Mesendoderm (in vitro differentiated cells): ENCODE data around the gene IMP3.
"Not testable (repeated sequence)": the region's sequence is repeated elsewhere in the genome, so short reads cannot be mapped to it uniquely, and the experiment has no call there.

Source experiments
- DNase-seq: peaks from one replicate; pipeline ENCODE4 v3.0.0; 2013
- H2AK5ac ChIP-seq: 2 replicates; pipeline ENCODE4 v1.6.1; 2013; ENCODE audit warnings: low read length, inconsistent platforms
- H2BK120ac ChIP-seq: 2 replicates; pipeline ENCODE4 v1.6.1; 2013; ENCODE audit warnings: low read depth, mild to moderate bottlenecking, low read length, moderate library complexity, mixed read lengths
- H2BK15ac ChIP-seq: replicated peaks from 2 replicates; pipeline ENCODE4 v1.6.1; 2013; ENCODE audit warnings: low read depth, mild to moderate bottlenecking, moderate library complexity
- H2BK5ac ChIP-seq: 2 replicates; pipeline ENCODE4 v1.6.1; 2013; ENCODE audit warnings: low read length, inconsistent platforms
- H3K18ac ChIP-seq: 2 replicates; pipeline ENCODE4 v1.6.1; 2013; ENCODE audit warnings: mild to moderate bottlenecking, low read length, mixed read lengths
- H3K23ac ChIP-seq: one replicate; pipeline ENCODE4 v1.6.1; 2013; ENCODE audit warnings: low read length
- H3K27ac ChIP-seq: 2 replicates; pipeline ENCODE4 v1.5.1; 2013; ENCODE audit warnings: low read depth, mild to moderate bottlenecking, inconsistent platforms, low read length, moderate library complexity
- H3K27me3 ChIP-seq: 2 replicates; pipeline ENCODE4 v1.6.1; 2013; ENCODE audit warnings: low read length, control low read depth, mild to moderate bottlenecking, inconsistent platforms; ENCODE audit not compliant: insufficient read depth, poor library complexity
- H3K36me3 ChIP-seq: 2 replicates; pipeline ENCODE4 v1.6.1; 2013; ENCODE audit warnings: low read length, inconsistent platforms; ENCODE audit not compliant: control insufficient read depth, insufficient read depth
- H3K4ac ChIP-seq: one replicate; pipeline ENCODE4 v1.6.1; 2013; ENCODE audit warnings: low read depth, mild to moderate bottlenecking, low read length, moderate library complexity
- H3K4me1 ChIP-seq: 2 replicates; pipeline ENCODE4 v1.6.1; 2013; ENCODE audit warnings: low read depth, low read length, inconsistent platforms; ENCODE audit not compliant: control insufficient read depth
- H3K4me2 ChIP-seq: 2 replicates; pipeline ENCODE4 v1.6.1; 2013; ENCODE audit warnings: low read length
- H3K4me3 ChIP-seq: 2 replicates; pipeline ENCODE4 v1.5.1; 2013; ENCODE audit warnings: mild to moderate bottlenecking, low read length
- H3K56ac ChIP-seq: one replicate; pipeline ENCODE4 v1.6.1; 2013; ENCODE audit warnings: low read length
- H3K79me1 ChIP-seq: 2 replicates; pipeline ENCODE4 v1.6.1; 2013; ENCODE audit warnings: low read length, inconsistent platforms
- H3K79me2 ChIP-seq: 2 replicates; pipeline ENCODE4 v1.6.1; 2013; ENCODE audit warnings: mild to moderate bottlenecking, low read length; ENCODE audit not compliant: control insufficient read depth, insufficient read depth
- H3K9ac ChIP-seq: 2 replicates; pipeline ENCODE4 v1.6.1; 2013; ENCODE audit warnings: low read length, inconsistent platforms
- H4K5ac ChIP-seq: one replicate; pipeline ENCODE4 v1.6.1; 2013; ENCODE audit warnings: low read length
- H4K8ac ChIP-seq: one replicate; pipeline ENCODE4 v1.6.1; 2013; ENCODE audit warnings: low read depth, mild to moderate bottlenecking, control low read depth, low read length, moderate library complexity
- WGBS: extraction: QIAGEN DNeasy Blood & Tissue Kit; methylation state at CpG from one replicate; pipeline ENCODE4 v1.1.7; 2013; ENCODE audit warnings: low lambda C conversion rate, missing lambda C conversion rate; ENCODE audit not compliant: insufficient coverage; ENCODE audit errors: extremely low coverage; 5-methylcytosine and 5-hydroxymethylcytosine counted together

IMP3 gene

DNA sequence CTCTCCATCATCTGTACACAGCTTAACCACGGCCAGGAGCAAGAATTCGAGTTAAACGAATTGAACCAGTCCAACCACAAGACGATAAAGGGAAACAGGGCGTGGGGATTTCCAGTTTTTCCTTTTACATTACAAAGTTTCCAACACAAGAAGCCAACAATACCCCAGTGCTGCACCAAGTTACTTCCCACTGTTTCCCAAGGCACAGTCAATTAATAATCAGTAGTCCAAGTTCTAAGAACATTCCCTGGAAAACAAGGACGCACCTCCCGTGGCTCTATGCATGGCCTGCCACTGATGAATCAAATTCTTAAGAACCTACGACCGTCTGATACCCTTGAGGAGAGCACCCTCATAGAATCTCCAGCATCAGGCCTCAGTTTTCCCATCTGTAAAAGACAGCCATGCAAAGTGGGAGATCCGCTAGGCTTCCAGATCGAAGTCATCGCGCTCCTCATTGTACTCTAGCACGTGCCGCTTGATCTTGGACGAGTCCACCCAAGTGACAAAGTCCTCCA, 774 bp downstream of the IMP3 start:
- H3K27ac ChIP-seq = no peak overlapping the region
- peak overlapping the region; percentile 45 for H3K4me2 ChIP-seq
- no peak overlapping the region for H4K5ac ChIP-seq
- H3K4ac ChIP-seq = no peak overlapping the region
- WGBS = no CpG with 5 or more reads among the region's 16 CpGs
- no peak overlapping the region for H2BK120ac ChIP-seq
- H3K56ac ChIP-seq = peak overlapping the region; percentile 100
- H3K18ac ChIP-seq = no peak overlapping the region
- H3K36me3 ChIP-seq = no peaks in the 10 kb centered on the region
- H3K27me3 ChIP-seq = no peaks in the 10 kb centered on the region
- H3K23ac ChIP-seq = peak overlapping the region; percentile 69
- no peak overlapping the region for H4K8ac ChIP-seq
- H3K9ac ChIP-seq = peak overlapping the region; percentile 99
- H2BK15ac ChIP-seq = no peak overlapping the region
- H3K79me2 ChIP-seq = peaks cover 30% of the 10 kb centered on the region
- peaks cover 2% of the 10 kb centered on the region for H3K4me1 ChIP-seq
- peak overlapping the region; percentile 2 for H2AK5ac ChIP-seq
- peak; percentile 37 for DNase-seq
- H3K4me3 ChIP-seq = peak overlapping the region; percentile 98
- H3K79me1 ChIP-seq = peaks cover 13% of the 10 kb centered on the region
- H2BK5ac ChIP-seq = no peak overlapping the region

DNA sequence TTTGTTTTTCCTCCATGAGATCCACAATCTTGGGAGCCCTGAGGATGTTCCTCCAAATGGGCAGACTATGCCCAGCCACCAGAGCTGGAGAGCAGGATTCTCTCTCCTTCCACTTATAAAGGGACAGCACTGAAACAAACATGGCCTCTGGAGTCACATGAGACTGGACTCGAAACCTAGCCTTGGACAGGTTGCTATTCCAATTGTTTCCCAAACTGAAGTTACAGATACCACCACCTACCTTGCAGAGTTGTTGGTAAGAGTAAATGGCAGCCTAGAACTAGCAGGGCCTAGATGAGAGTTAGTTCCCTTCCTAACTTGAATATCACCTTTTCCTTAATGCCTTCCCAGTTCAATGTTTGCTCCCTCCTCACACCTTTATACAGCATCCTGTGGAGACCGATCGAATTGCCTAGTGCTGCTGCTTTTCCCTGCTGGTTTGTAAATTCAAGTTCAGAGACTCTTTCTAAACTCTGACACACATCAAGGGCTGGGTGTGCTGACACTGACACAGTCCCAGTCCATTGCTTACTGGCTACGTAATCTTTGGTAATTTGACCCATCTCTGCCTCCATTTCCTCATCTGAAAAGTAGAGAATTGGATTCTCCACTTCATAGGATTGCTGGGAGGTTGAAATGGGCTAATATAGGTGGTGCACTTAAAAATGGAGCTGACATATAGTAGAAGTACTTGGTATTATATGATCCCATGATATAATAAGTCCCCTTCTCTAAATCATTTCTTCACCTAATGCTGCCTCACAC, 2.6 kb downstream of the IMP3 start:
- peaks cover 30% of the 10 kb centered on the region for H3K79me2 ChIP-seq
- no peak overlapping the region for H3K27ac ChIP-seq
- H2BK15ac ChIP-seq = no peak overlapping the region
- no peak overlapping the region for H3K18ac ChIP-seq
- H2BK5ac ChIP-seq = no peak overlapping the region
- H3K23ac ChIP-seq = no peak overlapping the region
- no peak overlapping the region for H3K4me3 ChIP-seq
- no CpG with 5 or more reads among the region's 4 CpGs for WGBS
- no peak overlapping the region for H4K8ac ChIP-seq
- no peaks in the 10 kb centered on the region for H3K27me3 ChIP-seq
- no peaks in the 10 kb centered on the region for H3K36me3 ChIP-seq
- H3K56ac ChIP-seq = no peak overlapping the region
- no peak overlapping the region for H3K4me2 ChIP-seq
- no peak overlapping the region for H2BK120ac ChIP-seq
- H3K9ac ChIP-seq = peak overlapping the region; percentile 3
- H3K4me1 ChIP-seq = peaks cover 2% of the 10 kb centered on the region
- H3K79me1 ChIP-seq = peaks cover 13% of the 10 kb centered on the region
- H4K5ac ChIP-seq = no peak overlapping the region
- no peak overlapping the region for H3K4ac ChIP-seq
- DNase-seq = no peak
- H2AK5ac ChIP-seq = no peak overlapping the region

DNA sequence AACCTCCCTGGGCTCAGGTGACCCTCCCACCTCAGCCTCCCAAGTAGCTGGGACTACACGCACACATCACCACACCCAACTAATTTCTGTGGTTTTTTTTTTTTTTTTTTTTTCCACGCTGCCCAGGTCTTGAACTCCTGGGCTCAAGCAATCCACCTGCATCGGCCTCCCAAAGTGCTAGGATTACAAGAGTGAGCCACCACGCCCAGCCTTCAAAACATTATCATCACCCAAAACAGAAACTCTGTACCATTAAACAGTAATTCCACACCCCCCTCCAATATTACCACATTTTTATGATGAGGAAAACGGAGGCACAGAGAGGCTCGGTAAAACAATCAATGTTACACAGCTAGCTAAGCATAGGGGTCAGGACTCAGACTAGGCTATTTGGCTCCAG, 4.0 kb downstream of the IMP3 start:
- Histone ChIP-seq H3K4me3 (no peak overlapping the region), H2BK15ac (no peak overlapping the region), H3K27me3 (no peaks in the 10 kb centered on the region), H4K5ac (no peak overlapping the region), H3K4ac (no peak overlapping the region), H3K79me2 (peaks cover 30% of the 10 kb centered on the region), H3K36me3 (no peaks in the 10 kb centered on the region), H3K23ac (no peak overlapping the region), H3K27ac (no peak overlapping the region), H3K4me2 (no peak overlapping the region), H2BK120ac (no peak overlapping the region), H3K4me1 (peaks cover 2% of the 10 kb centered on the region), H2BK5ac (no peak overlapping the region), H3K9ac (no peak overlapping the region), H3K18ac (no peak overlapping the region), H2AK5ac (no peak overlapping the region), H4K8ac (no peak overlapping the region), H3K79me1 (peaks cover 13% of the 10 kb centered on the region), H3K56ac (no peak overlapping the region)
- no peak for DNase-seq
- no CpG with 5 or more reads among the region's 6 CpGs for WGBS

DNA sequence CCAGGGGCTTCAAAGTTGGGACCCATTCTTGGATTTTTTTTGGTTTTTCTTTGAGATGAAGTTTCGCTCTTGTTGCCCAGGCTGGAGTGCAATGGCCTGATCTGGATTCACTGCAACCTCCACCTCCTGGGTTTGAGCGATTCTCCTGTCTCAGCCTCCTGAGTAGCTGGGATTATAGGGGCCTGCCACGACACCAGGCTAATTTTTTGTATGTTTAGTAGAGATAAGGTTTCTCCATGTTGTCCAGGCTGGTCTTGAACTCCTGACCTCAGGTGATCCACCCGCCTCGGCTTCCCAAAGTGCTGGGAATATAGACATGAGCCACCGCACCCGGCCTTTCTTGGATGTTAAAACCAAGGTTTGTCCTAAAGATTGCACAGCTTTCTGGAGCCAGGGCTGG, 6.1 kb downstream of the IMP3 start:
- H3K27me3 ChIP-seq, DNase-seq, H2BK15ac ChIP-seq, H2BK120ac ChIP-seq, H3K4me2 ChIP-seq, H3K27ac ChIP-seq, H3K79me1 ChIP-seq, H2AK5ac ChIP-seq, H3K23ac ChIP-seq, H4K8ac ChIP-seq, H3K36me3 ChIP-seq, H2BK5ac ChIP-seq, H3K18ac ChIP-seq, H3K4ac ChIP-seq, H4K5ac ChIP-seq, H3K56ac ChIP-seq, H3K9ac ChIP-seq, H3K4me1 ChIP-seq, H3K4me3 ChIP-seq: not testable (repeated sequence)
- peaks cover 19% of the 10 kb centered on the region for H3K79me2 ChIP-seq
- no CpG with 5 or more reads among the region's 7 CpGs for WGBS

DNA sequence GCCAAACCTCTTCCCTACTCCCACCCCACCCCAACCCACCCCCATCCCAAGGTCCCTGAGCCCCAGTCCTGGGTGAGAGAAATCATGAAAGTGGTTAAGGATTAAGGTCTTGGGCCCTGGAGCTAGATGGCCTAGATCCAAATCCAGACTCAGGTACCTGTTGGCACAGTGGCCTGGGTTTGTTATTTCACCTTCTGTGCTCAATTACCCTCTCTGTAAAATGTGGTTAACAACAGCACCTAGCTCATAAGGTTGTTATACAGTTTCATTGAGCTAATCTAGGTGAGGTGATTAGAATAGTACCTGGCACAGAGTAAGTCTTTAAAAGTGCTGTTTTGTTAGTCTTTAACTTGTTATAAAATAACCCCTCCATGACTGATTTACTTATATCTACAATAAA, 8.1 kb downstream of the IMP3 start:
- no peak overlapping the region for H4K5ac ChIP-seq

More for the DNA sequence above, 8.1 kb downstream of the IMP3 start:
- no peak overlapping the region for H3K4ac ChIP-seq
- no peaks in the 10 kb centered on the region for H3K36me3 ChIP-seq
- H3K27me3 ChIP-seq = no peaks in the 10 kb centered on the region
- H3K79me2 ChIP-seq = peaks cover under 1% of the 10 kb centered on the region
- no peak overlapping the region for H3K9ac ChIP-seq
- H3K79me1 ChIP-seq = no peaks in the 10 kb centered on the region
- no peak overlapping the region for H3K27ac ChIP-seq
- no peak overlapping the region for H2BK15ac ChIP-seq
- peaks cover 2% of the 10 kb centered on the region for H3K4me1 ChIP-seq
- no peak overlapping the region for H3K4me3 ChIP-seq
- no peak overlapping the region for H4K8ac ChIP-seq
- H2BK120ac ChIP-seq = no peak overlapping the region
- no peak overlapping the region for H3K18ac ChIP-seq
- H2BK5ac ChIP-seq = no peak overlapping the region
- DNase-seq = no peak
- no peak overlapping the region for H2AK5ac ChIP-seq
- no peak overlapping the region for H3K56ac ChIP-seq
- no peak overlapping the region for H3K23ac ChIP-seq
- no peak overlapping the region for H3K4me2 ChIP-seq
